GM21390 (cell line): ENCODE results near the gene STING1.

ENCODE experiments used
- ATAC-seq: cut with Tn5 transposase; IDR thresholded peaks from one replicate; pipeline ENCODE4 v1.9.1; 2021; ENCODE audit not compliant: unreplicated experiment

Gene STING1

DNA sequence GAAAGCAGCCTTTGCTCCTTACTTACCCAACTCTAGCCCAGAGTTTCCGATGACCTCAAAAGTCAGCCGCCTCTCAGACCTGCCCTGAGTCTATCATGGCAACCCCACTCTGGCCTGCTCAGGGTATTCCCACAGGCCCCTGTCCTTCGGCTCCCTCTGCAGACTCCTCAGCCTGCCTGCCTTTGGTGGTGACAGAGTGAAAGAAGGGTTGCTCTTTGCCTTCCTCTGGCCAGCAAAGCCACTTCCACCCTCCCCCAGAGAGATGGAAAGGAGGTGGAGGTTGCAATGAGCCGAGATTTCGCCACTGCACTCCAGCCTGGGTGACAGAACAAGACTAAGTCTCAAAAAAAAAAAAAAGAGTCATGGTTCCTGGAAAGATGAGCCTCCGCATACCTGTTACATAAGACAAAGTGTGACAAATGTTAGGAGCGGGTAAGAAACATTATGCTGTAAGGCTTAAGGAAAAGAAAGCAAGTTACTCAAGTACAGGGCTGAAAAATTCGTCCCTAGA is 14.1 kb downstream of the STING1 start:
- ATAC-seq, result no peak

DNA sequence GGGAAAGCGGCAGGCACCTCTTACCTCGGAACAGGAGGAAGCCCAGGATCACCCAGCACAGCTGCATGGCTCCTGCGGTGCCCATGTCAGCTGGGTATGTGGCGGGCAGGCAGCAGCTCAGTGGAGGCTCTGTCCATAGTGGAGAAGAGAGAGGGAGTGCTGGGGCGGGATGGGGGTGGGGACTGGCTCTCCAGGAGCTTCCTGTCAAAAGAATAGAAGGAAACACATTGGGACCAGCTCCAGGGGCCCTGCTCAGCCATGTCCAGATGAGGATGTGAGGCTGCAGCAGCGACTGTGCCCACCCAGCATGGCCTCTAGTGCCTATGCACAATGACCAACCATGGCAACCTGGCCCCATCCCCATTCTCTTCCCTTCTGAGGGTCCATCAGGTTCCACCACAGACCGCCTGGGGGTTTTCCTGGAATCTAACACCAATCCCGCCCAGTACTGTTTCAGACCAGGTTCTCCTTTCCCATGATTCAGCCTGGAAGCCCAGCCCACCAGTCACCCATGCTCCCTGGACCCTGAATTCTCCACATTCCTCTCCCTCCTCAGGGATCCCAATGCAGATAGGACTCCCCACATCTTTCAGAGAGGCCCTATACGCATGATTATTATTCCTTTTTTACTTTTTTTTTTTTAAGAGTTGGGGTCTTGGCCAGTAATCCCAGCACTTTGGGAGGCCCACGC is 19.8 kb downstream of the STING1 start, which contains the start of gene ECSCR:
TSS of gene ECSCR (minus strand) at position 158 of the 691 bp plus-strand sequence. CDS start at position 85, 73 bp downstream.
- ATAC-seq, result no peak

GRCh38 chr5:139461698-139462097 is 20.9 kb downstream of the STING1 start:
- ATAC-seq, result no peak

- ATAC-seq, result no peak
Observed at GRCh38 chr5:139461176-139461575, 21.4 kb downstream of the STING1 start.

- ATAC-seq, result no peak
Observed at GRCh38 chr5:139460455-139460854, 22.1 kb downstream of the STING1 start.

DNA sequence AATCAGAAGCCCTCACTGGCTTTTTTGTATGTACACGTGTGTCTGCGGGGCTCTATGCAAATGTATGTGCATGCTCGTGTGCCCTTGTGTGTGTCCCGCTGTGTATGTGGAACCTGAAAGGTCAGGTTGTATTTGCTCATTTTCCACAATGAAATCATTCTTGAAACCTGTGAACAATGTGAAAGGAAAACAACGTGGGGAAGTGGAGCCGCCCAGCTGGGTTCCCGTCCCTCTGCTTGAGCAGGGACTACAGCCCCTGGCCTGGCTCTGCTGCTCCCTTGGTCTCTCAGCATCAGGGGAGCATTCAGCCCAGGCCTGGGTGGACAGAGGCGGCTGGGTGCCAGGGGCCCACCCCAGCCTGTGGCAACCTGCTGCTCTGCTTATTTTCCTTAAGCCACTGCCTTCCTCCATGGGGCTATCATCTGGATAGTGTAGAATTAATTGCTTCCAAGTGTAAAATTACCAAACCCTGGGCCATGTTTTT is 23.1 kb downstream of the STING1 start:
- ATAC-seq, result no peak

GRCh38 chr5:139458580-139459407 is 23.8 kb downstream of the STING1 start:
- peak; percentile 62 for ATAC-seq

DNA sequence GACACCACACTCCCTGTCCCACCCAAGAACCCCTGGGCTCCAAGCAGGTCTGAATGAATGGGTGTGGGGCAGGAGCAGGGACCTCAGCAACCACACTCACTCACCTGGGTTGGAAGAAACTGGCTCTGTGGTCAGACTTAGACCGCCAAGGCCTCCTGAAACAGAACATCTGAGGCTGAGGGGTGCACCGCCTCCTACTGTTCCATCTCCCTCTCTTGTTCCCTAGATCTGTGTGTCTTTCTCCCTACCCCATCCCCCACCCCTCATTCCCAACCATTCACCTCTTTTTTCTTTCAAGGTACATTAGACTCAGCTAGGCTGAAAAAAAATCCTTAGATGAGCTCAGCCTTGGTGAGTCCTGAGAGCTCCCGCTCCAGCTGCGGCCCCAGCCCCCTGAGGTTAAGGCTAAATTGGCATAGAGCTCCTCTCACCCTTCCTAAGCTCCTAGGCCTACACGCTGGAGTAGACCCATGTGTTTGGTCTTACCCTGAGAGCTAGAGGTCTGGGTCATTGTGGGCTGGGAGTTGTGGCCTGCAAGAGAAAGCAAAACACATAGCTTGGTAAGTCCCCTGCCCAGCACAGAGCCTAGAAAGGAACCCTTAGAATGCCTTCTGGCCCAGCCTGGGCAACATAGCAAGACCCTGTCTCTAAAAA is 24.8 kb downstream of the STING1 start:
- ATAC-seq, result no peak

- no peak for ATAC-seq
Observed at GRCh38 chr5:139457241-139457640, 25.3 kb downstream of the STING1 start.

DNA sequence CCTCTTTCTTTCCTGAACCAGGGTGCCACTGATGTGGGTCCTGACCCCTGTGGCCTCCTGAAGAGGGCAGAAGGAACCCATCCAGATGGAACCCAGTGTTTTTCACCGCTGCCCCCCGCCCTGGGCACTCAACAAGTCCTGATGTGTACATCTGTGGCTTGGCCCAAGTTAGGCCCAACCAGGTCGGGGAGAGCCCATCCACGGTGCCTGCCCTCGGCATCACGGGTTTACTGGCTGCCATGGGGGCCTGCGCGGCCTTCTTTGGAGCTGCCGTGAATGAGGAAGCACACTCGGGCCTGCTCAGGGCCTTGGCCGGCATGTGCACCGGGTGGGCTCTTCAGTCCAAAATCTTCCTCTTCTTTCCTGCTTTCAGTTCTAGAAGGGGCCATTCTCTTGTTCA is 25.8 kb downstream of the STING1 start:
- no peak for ATAC-seq

- ATAC-seq, result no peak
Observed at GRCh38 chr5:139454568-139455290, 27.8 kb downstream of the STING1 start.

- ATAC-seq, result no peak
Observed at GRCh38 chr5:139453683-139454567, 28.6 kb downstream of the STING1 start.

DNA sequence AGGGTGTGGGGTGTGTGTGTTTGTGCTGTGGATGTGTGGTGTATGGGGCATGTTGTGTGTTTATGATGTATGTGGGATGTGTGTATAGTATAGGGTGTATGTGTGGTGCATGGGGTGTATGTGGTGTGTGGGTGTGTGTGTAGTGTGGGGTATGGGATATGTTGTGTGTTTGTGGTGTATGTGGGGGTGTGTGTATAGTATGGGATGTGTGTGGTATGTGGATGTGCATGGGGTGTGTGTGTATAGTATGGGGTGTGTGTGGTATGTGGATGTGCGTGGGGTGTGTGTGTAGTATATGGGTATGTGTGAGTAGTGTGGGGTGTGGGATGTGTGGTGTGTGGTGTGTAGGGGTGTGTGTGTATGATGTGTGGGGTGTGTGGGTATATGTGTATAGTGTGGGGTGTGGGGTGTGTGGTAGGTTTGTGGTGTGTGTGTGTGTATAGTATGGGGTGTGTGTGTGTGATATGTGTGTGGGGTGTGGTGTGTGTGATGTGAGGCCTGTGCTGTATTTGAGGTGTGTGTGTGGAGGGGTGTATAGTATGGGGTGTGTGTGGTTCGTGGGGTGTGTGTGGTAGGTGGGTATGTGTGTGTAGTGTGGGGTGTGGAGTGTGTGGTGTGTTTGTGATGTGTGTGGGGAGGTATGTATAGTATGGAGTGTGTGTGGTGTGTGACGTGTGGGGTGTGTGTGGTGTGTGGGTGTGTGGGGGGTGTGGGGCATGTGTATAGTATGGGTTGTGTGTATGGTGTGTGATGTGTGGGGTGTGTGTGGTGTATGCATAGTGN is 30.5 kb downstream of the STING1 start:
- no peak for ATAC-seq

GRCh38 chr5:139451176-139451575 is 31.4 kb downstream of the STING1 start:
- ATAC-seq, result no peak

DNA sequence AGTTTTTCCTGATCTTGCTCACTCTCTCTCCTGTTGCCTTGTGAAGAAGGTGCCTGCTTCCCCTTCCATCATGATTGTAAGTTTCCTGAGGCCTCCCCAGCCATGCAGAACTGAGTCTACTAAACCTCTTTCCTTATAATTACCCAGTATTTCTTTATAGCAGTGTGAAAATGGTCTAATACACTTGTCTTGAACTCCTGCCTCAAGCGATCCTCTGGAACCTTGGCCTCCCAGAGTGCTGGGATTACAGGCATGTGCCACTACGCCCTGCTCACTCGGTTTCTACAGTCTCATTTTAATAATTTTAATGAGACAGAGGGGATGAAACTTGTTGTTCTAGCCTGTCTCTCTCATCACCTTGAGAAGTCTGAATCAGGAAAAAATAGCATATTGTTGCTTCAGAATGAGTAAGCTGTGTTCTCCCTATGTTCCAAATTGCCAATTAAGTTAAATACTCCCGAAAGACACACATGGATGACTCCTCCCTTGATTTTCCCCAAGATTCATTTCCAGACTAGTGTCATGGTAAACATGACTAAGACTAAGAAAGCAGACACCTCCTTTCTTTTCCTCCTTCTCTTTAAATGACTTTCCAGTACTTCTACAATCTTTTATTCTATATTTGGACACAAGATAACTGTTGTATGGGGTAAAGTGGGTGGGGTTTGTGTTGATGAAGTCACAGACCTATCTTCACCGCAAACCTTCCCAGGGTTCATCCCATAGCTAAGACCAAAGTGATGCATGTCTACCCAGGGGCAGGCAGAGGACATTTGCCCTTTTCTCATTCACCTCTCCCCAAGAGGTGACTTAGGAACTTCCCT is 35.4 kb downstream of the STING1 start:
- ATAC-seq, result no peak

- no peak for ATAC-seq
Observed at GRCh38 chr5:139445325-139446170, 37.0 kb downstream of the STING1 start.

GRCh38 chr5:139443831-139444453 is 38.6 kb downstream of the STING1 start:
- ATAC-seq, result no peak
